HCT116 (cell line): ENCODE data around the gene TRAIP. TPM values are rescaled to one million over a fixed set of nuclear protein-coding genes. Genes with fewer than 3 reads are reported as not detected.

Source experiments
- ATAC-seq: fragments of 200-7000 bp; cut with Tn5 transposase; 2 replicates; pipeline ENCODE4 v1.9.1; 2020; ENCODE audit warnings: mild to moderate bottlenecking, moderate library complexity
- BruUV-seq: library from RNA; stranded (reverse); fragments of 400-500 nt; replicated peaks from 2 replicates; lab custom pipeline; 2021; lab: Mats Ljungman, UMichigan
- CTCF ChIA-PET: fragments of 300-600 bp; sonication (Branson Sonifier 250); formaldehyde crosslinking; loops from one replicate; lab custom pipeline; 2021; ENCODE audit warnings: antibody characterized with exemption; lab: Charles Lee
- POLR2A ChIA-PET: fragments of 300-600, 350-600 bp; sonication (Branson Sonifier 250); formaldehyde crosslinking; loops from one replicate; lab custom pipeline; 2021; ENCODE audit warnings: antibody characterized with exemption; lab: Charles Lee
- RAD21 ChIA-PET, 2 experiments: fragments of 300-600 bp; sonication (Branson Sonifier 250); formaldehyde crosslinking; loops; one replicate each; lab custom pipeline; 2023; ENCODE audit warnings: low total read pairs in 2 of 2; ENCODE audit not compliant: uncharacterized antibody in 2 of 2, unreplicated experiment in 2 of 2, low non-redundant PET in 1 of 2; lab: Charles Lee
- DNase-seq: peaks from one replicate; pipeline ENCODE4 v3.0.0-alpha.2; 2010; ENCODE audit warnings: low read depth, low spot score
- H2AFZ ChIP-seq: fragments of 200-600 bp; shearing (Covaris generic), sonication (generic); 2 replicates; pipeline ENCODE4 v1.6.1; 2017; ENCODE audit warnings: low read depth, mixed run types, mixed read lengths, antibody characterized with exemption, low read length; ENCODE audit not compliant: poor library complexity, severe bottlenecking
- H3K27ac ChIP-seq: 2 replicates; pipeline ENCODE4 v1.5.1; 2012; ENCODE audit warnings: low read depth, low read length
- H3K27me3 ChIP-seq: fragments of 200-600 bp; sonication (generic); 2 replicates; pipeline ENCODE4 v1.6.1; 2016; ENCODE audit warnings: mixed run types, low read length, mixed read lengths; ENCODE audit not compliant: insufficient read depth
- H3K36me3 ChIP-seq, 2 experiments: fragments of 200-500 bp in 1 of 2; fragments of 200-600 bp in 1 of 2; sonication (Bioruptor generic) in 1 of 2; sonication (generic) in 1 of 2; 2 replicates each; pipeline versions ENCODE4 v1.5.1 to v1.6.1; 2014 to 2016; ENCODE audit warnings: low read length in 2 of 2, inconsistent platforms in 1 of 2, mixed read lengths in 1 of 2, mixed run types in 1 of 2; ENCODE audit not compliant: insufficient read depth in 2 of 2, control insufficient read depth in 1 of 2
- H3K4me1 ChIP-seq, 2 experiments: fragments of 200-600 bp in 1 of 2; sonication (generic) in 1 of 2; 2 replicates each; pipeline versions ENCODE4 v1.5.1 to v1.6.1; 2012 to 2017; ENCODE audit warnings: low read length in 2 of 2, inconsistent platforms in 1 of 2, mild to moderate bottlenecking in 1 of 2, mixed read lengths in 1 of 2, mixed run types in 1 of 2, moderate library complexity in 1 of 2; ENCODE audit not compliant: insufficient read depth in 2 of 2, control insufficient read depth in 1 of 2
- H3K4me2 ChIP-seq: fragments of 200-600 bp; sonication (generic); 2 replicates; pipeline ENCODE4 v1.6.1; 2017; ENCODE audit warnings: mixed run types, low read length, mixed read lengths
- H3K4me3 ChIP-seq, 2 experiments: fragments of 200-600 bp in 1 of 2; sonication (generic) in 1 of 2; replicated peaks in 1 of 2; 2 replicates each; pipeline ENCODE4 v1.5.1; 2011 to 2016; ENCODE audit warnings: low read length in 2 of 2, control low read depth in 1 of 2, low read depth in 1 of 2, mild to moderate bottlenecking in 1 of 2, mixed read lengths in 1 of 2, mixed run types in 1 of 2
- H3K79me2 ChIP-seq: fragments of 200-600 bp; sonication (generic); 2 replicates; pipeline ENCODE4 v1.6.1; 2017; ENCODE audit warnings: mild to moderate bottlenecking, mixed run types, low read length, moderate library complexity, mixed read lengths; ENCODE audit not compliant: insufficient read depth
- H3K9ac ChIP-seq: fragments of 200-600 bp; sonication (generic); 2 replicates; pipeline ENCODE4 v1.6.1; 2016; ENCODE audit warnings: low read length, mixed read lengths
- H3K9me2 ChIP-seq: fragments of 200-600 bp; sonication (generic), shearing (Covaris generic); 2 replicates; pipeline ENCODE4 v1.6.1; 2017; ENCODE audit warnings: mixed run types, mild to moderate bottlenecking, moderate library complexity; ENCODE audit not compliant: insufficient read depth
- H3K9me3 ChIP-seq, 2 experiments: fragments of 200-500 bp in 1 of 2; fragments of 200-600 bp in 1 of 2; sonication (Bioruptor generic) in 1 of 2; sonication (generic) in 1 of 2; 2 replicates each; pipeline ENCODE4 v1.6.1; 2014 to 2017; ENCODE audit warnings: low read length in 2 of 2, mixed read lengths in 2 of 2, inconsistent platforms in 1 of 2, low read depth in 1 of 2, mild to moderate bottlenecking in 1 of 2, mixed run types in 1 of 2, moderate library complexity in 1 of 2; ENCODE audit not compliant: control insufficient read depth in 1 of 2, insufficient read depth in 1 of 2
- H4K20me1 ChIP-seq: fragments of 200-600 bp; sonication (generic), shearing (Covaris generic); 2 replicates; pipeline ENCODE4 v1.6.1; 2017; ENCODE audit warnings: mixed run types, mild to moderate bottlenecking, moderate library complexity; ENCODE audit not compliant: insufficient read depth
- ATF3 ChIP-seq: IDR thresholded peaks from 2 replicates; pipeline ENCODE4 v1.6.1; 2012
- CBX3 ChIP-seq: IDR thresholded peaks from 2 replicates; pipeline ENCODE4 v1.6.1; 2012; ENCODE audit warnings: low read depth
- CTCF ChIP-seq, 3 experiments: fragments of 200-600 bp in 1 of 3; sonication (generic) in 1 of 3; IDR thresholded peaks in 2 of 3; conservative IDR thresholded peaks in 1 of 3; 2 replicates each; pipeline ENCODE4 v1.5.1; 2012 to 2017; ENCODE audit warnings: low read depth in 2 of 3, low read length in 2 of 3, antibody characterized with exemption in 1 of 3, borderline replicate concordance in 1 of 3, control low read depth in 1 of 3, mild to moderate bottlenecking in 1 of 3, mixed read lengths in 1 of 3, mixed run types in 1 of 3, moderate library complexity in 1 of 3; ENCODE audit not compliant: insufficient read depth in 1 of 3
- EGR1 ChIP-seq: IDR thresholded peaks from 2 replicates; pipeline ENCODE4 v1.6.1; 2012; ENCODE audit warnings: low read depth
- FOSL1 ChIP-seq: IDR thresholded peaks from 2 replicates; pipeline ENCODE4 v1.6.1; 2012; ENCODE audit warnings: low read depth
- MAX ChIP-seq: IDR thresholded peaks from 2 replicates; pipeline ENCODE4 v1.6.1; 2012
- POLR2A ChIP-seq: IDR thresholded peaks from 2 replicates; pipeline ENCODE4 v1.7.0; 2011; ENCODE audit warnings: borderline replicate concordance; ENCODE audit not compliant: insufficient read depth, insufficient read length; ENCODE audit errors: extremely low read depth
- POLR2AphosphoS5 ChIP-seq: IDR thresholded peaks from 2 replicates; pipeline ENCODE4 v1.6.1; 2011; ENCODE audit warnings: mild to moderate bottlenecking, low read depth, low read length, moderate library complexity
- REST ChIP-seq: IDR thresholded peaks from 2 replicates; pipeline ENCODE4 v1.6.1; 2012; ENCODE audit warnings: low read depth
- SP1 ChIP-seq: IDR thresholded peaks from 2 replicates; pipeline ENCODE4 v1.6.1; 2012; ENCODE audit warnings: low read depth
- SRF ChIP-seq: IDR thresholded peaks from 2 replicates; pipeline ENCODE4 v1.6.1; 2012; ENCODE audit warnings: low read depth
- TCF7L2 ChIP-seq: IDR thresholded peaks from 2 replicates; pipeline ENCODE4 v1.7.0; 2011; ENCODE audit warnings: borderline replicate concordance, inconsistent platforms; ENCODE audit not compliant: insufficient read depth, insufficient read length; ENCODE audit errors: extremely low read depth
- ZNF274 ChIP-seq: fragments of 200-500 bp; sonication (Bioruptor generic); IDR thresholded peaks from 2 replicates; pipeline ENCODE4 v1.6.1; 2014; ENCODE audit warnings: mild to moderate bottlenecking, low read depth, low read length, inconsistent platforms
- intact Hi-C: fragments of 100-400 bp; cut with micrococcal nuclease; formaldehyde crosslinking; loops from 2 replicates; pipeline ENCODE4 v1.10.0; 2022
- total RNA-seq: library from RNA; stranded (reverse); gene quantifications from one replicate; pipeline ENCODE4 v1.2.1, GENCODE V29; 2021; ENCODE audit not compliant: unreplicated experiment

TRAIP gene
- total RNA-seq, 1 experiment from 2014 or later, result 25.5 TPM

- H3K27ac ChIP-seq, result no peak overlapping the region
- no peaks in the 10 kb centered on the region for H3K9me3 ChIP-seq
- peaks cover under 1% of the 10 kb centered on the region; the same call in 1 of the 2 replicates for H3K79me2 ChIP-seq
- ChIA-PET RAD21 (interaction anchor here in 1 of 2 experiments (0.5 kb wide), 1 partner anchor 35 kb away, joined by 5 read pairs; no protein-coding TSS in a partner anchor), POLR2A (no interaction called here), CTCF (interaction anchor here (2.8 kb wide), 1 partner anchor 40 kb away, joined by 13 read pairs; the partner anchor contains the start of gene INKA1)
- H3K9ac ChIP-seq, result no peak overlapping the region
- ATAC-seq (no peak), DNase-seq (no peak)
- H3K9me2 ChIP-seq, result no peaks in the 10 kb centered on the region
- peaks cover 4 to 10% of the 10 kb centered on the region in 2 experiments; a peak in 1 of 4 replicates for H3K4me1 ChIP-seq
- no peaks in the 10 kb centered on the region; the same call in 1 of the 2 replicates for H4K20me1 ChIP-seq
- no peaks in the 10 kb centered on the region for H3K27me3 ChIP-seq
- no TSS peak for BruUV-seq
- H3K4me2 ChIP-seq, result no peak overlapping the region
- no peak overlapping the region for H2AFZ ChIP-seq
- intact Hi-C loops, result no loop called here
- peaks cover 18 to 36% of the 10 kb centered on the region in 2 experiments; a peak in 3 of 4 replicates for H3K36me3 ChIP-seq
- H3K4me3 ChIP-seq, result no peak overlapping the region
- TF ChIP-seq POLR2A (no peak), FOSL1 (no peak), TCF7L2 (peak; percentile 33)
These were observed 13.4 kb downstream of the TRAIP start for GRCh38 chr3:49842843-49843517.

GRCh38 chr3:49841806-49842205 is 14.6 kb downstream of the TRAIP start:
- DNase-seq (no peak), ATAC-seq (no peak)
- Histone ChIP-seq H3K27me3 (no peaks in the 10 kb centered on the region), H4K20me1 (no peaks in the 10 kb centered on the region; the same call in 1 of the 2 replicates), H2AFZ (no peak overlapping the region), H3K36me3 (peaks cover 13 to 31% of the 10 kb centered on the region in 2 experiments; a peak in 2 of 4 replicates), H3K9me2 (no peaks in the 10 kb centered on the region), H3K4me1 (peaks cover 4 to 10% of the 10 kb centered on the region in 2 experiments; a peak in 1 of 4 replicates), H3K4me2 (no peak overlapping the region), H3K4me3 (no peak overlapping the region), H3K79me2 (no peaks in the 10 kb centered on the region), H3K9ac (no peak overlapping the region), H3K9me3 (no peaks in the 10 kb centered on the region), H3K27ac (no peak overlapping the region)
- RAD21 ChIA-PET, result no interaction called here
- intact Hi-C loops, result loop anchor here (1.0 kb wide), 1 partner anchor 64 kb away; no protein-coding TSS in a partner anchor
- CTCF ChIA-PET, result interaction anchor here (1.7 to 2.8 kb wide), 4 partner anchors 39 to 302 kb away, joined by 5 to 13 read pairs (median 8); partner anchors contain the start of gene INKA1
- POLR2A ChIA-PET, result no interaction called here
- no TSS peak for BruUV-seq
- TF ChIP-seq MAX (no peak), SRF (no peak), POLR2AphosphoS5 (no peak), ZNF274 (no peak), CTCF (IDR thresholded peaks at IDR 0.05 in 2 of 3, conservative IDR thresholded peaks at IDR 0.05 in 1 of 3; ENCODE audit: borderline replicate concordance in 1 of 3, insufficient read depth in 1 of 3, low read depth in 2 of 3, low read length in 2 of 3) (no peak), SP1 (no peak), EGR1 (no peak), ATF3 (no peak), REST (no peak), POLR2A (no peak), CBX3 (no peak)
